Activated T-cell treated with anti-CD3 and anti-CD28 coated beads for 4 hours (primary cell): ENCODE data around the gene INSIG2.

ENCODE experiments used
- DNase-seq: peaks from one replicate; pipeline ENCODE4 v3.0.0-alpha.2; 2020

The INSIG2 gene

DNA sequence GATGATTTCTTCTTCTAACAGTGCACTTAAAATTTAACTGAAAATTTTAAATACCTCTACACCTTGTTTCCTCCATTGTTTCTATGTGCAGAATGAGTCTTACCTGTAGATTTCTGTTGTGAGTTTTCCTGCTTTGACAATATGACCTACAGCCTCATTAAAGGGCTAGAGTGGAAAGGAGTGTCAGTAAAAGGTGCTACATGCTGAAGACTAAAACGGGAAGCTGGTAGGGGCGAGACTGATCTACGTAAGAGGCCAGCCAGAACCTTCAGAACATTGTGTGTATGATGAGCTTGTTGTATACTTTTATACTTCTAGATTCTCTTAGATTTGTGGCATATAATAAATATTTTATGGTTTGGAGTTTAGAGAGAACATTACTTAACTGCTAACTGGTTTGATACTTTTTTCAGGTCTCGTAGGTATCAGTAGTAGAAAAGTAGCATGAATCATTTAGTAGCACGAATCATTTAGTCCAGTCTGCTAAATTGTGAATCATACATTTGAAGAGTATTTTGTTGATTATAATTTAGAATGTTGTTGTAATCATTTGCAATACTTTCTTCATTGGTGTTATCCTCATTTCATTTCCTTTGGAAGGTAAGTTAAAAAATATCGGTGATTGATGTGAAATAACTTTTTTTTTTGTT is 14.3 kb downstream of the INSIG2 start:
- DNase-seq = no peak

DNA sequence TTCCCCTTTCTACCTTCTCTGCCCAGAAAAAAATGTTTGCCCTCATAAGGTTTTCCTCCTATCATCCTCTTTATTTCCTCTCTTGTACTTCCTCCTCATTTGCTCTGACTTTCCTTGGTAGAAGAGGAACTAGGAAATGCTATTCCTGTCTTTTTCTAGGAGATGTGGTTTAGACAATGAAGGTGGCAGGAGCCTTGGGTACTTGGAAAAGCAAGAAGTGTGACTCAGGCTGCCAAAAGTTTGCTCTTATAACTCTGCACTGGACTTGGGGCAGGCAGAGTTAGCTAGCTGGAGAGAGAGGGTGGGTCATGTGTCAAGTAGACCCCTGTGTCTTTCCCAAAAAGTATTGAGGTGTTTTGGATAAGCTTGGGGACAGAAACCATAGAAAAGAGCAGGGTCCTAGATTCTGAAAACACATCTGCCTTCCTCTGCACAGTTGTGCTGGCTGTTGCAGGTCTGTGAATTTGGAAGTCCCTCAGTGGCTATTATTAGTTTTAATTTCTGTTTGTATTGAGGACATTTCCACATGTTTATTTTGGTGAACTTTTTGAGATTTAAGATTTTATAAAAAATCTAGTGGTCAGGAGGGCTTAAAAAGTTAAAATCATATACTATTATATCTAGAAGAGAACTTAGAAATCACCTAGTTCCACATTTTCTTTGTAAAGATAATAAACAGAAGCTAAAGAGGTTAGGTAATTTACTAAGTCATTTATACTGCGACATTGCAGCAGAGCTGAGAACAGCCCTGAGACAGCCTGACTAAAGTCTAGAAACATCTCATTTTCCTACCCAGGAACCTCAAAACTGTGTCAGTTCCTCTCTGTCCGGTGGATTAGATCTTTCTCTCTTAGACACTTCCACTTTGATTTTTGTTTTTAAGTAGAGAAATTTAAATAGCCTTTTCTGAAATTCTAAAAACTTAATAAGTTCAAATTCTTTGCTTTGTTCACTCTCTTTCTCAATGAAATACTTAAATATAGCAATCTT is 16.0 kb downstream of the INSIG2 start:
- DNase-seq = no peak

DNA sequence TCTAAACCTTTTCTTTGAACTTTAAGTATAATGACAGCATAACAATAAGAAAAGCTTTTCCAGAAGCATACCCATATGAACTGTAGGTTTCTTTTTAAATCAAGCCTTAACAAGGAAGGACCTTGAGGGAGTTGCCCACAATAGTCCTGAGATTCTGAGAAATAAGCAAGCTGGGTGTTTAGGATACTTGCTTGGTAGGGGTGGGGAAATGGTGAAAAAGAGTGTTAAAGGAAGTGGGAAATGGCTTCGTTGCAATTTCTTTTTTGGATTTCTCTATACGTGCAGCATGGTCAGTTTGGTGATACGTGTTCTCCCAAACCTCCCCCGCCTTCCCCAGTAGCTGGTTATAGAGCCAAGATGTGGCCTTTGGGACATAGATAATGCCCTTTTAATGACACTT is 17.2 kb downstream of the INSIG2 start:
- DNase-seq = no peak

- DNase-seq = no peak
Observed at GRCh38 chr2:118106926-118107325, 18.7 kb downstream of the INSIG2 start.

DNA sequence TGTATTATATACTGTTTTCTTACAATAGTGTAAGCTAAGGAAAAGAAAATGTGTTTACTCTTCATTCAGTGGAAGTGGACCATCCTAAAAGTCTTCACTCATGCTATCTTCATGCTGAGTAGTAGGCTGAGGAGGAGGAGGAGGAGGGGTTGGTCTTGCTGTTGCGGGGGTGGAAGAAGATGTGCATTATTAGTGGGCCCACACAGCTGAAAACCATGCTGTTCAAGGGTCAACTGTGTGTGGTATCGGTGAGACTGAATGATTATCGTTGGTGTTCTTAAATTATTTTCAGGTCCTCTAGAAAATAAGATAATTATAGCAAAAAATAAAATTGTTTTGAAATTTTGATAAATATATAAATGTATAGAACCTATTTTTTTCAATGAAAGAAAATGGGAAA is 22.0 kb downstream of the INSIG2 start:
- no peak for DNase-seq

GRCh38 chr2:118110991-118111390 is 22.7 kb downstream of the INSIG2 start:
- DNase-seq = no peak

GRCh38 chr2:118112771-118113334 is 24.6 kb downstream of the INSIG2 start:
- DNase-seq = no peak

DNA sequence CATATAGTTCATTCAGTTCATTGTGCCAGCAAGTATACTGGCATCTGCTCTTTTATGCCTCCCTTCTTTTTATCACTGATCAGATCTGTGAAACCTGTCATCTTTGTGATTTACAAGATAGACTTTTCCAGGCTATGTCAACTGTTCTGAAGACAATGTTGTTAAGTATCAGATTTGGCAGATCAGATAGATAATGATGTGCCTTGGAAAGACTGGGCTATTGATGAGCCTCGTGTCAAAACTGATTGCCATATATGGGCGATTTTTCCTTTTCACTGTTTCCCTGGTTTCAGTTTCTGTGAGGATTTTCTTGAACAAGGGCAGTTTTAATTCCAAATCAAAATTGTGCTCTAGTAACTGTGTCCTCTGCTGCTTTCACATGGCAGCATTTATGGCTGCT is 26.6 kb downstream of the INSIG2 start:
- DNase-seq = no peak

- no peak for DNase-seq
Observed at GRCh38 chr2:118115761-118116160, 27.5 kb downstream of the INSIG2 start.

DNA sequence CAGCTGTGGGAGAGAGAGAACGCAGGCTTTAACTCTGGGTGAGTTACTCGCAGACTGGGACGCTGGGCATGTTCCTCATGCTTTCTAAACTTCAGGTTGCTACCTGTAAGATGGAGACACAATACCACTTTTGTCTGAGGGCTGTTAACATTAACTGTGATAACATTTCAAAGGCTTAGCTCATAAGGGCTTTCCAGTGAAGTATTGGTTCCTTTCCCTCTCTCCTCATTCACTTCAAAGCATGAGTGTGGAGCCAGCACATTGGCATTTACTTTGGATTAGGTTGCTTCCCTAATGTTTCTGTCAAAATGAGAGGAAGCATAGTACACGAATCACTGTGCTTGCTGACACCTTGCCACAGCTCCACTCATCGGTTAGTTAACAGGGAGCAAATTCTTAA is 30.2 kb downstream of the INSIG2 start:
- no peak for DNase-seq

GRCh38 chr2:118119158-118119727 is 31.0 kb downstream of the INSIG2 start:
- no peak for DNase-seq

- DNase-seq = no peak
Observed at GRCh38 chr2:118119761-118120400, 31.6 kb downstream of the INSIG2 start.

- no peak for DNase-seq
Observed at GRCh38 chr2:118120401-118120780, 32.1 kb downstream of the INSIG2 start.

DNA sequence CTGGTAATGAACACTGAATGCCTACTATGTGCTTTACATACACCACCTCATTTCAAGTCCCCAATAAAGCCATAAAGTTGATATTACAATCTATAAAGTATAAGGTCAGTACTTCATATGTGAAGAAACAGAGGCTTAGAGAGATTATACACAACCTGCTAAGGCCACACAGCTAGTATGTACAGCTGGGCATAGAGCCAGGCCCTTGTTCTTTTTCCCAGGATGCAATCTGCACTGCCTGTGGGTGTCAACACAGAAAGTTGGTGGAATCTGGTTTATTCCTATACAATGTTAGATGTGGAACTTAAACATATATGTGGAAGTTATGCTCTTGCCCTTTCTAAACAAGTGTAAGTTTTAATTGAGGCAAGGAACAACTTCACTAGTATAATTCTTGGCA is 32.8 kb downstream of the INSIG2 start:
- no peak for DNase-seq

GRCh38 chr2:118121986-118122524 is 33.8 kb downstream of the INSIG2 start:
- no peak for DNase-seq

- no peak for DNase-seq
Observed at GRCh38 chr2:118122594-118123281, 34.5 kb downstream of the INSIG2 start.

DNA sequence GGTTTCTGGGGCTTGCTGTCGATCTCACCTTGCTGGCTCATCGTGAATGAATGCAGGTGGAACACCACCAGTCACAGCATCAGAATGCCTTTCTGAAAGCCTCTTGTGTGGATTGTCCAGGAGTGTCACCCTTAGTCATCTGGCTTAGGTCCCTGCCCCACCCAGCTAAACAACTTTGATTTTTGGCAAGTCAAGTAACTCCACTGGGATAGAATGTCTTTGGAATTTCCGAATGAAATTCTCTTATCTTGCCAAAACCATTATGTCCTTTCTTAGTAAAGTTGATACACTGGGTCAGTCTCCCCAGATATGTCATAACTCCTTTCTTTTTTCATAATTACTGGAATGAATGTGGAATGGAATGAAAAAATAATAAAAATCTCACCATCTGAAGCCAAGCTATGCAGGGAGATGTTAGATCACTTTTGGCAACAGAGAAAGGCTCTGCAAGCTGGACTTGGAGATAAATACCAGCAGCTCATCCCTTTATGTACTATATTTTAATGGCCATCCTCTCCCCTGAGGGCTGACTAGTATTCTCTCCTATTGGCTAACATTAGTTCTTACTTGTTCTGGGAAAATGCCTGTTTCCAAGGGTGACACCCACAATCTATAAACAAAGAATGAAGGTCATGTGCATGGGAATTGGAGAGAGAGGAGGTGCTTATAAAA is 35.4 kb downstream of the INSIG2 start:
- no peak for DNase-seq

DNA sequence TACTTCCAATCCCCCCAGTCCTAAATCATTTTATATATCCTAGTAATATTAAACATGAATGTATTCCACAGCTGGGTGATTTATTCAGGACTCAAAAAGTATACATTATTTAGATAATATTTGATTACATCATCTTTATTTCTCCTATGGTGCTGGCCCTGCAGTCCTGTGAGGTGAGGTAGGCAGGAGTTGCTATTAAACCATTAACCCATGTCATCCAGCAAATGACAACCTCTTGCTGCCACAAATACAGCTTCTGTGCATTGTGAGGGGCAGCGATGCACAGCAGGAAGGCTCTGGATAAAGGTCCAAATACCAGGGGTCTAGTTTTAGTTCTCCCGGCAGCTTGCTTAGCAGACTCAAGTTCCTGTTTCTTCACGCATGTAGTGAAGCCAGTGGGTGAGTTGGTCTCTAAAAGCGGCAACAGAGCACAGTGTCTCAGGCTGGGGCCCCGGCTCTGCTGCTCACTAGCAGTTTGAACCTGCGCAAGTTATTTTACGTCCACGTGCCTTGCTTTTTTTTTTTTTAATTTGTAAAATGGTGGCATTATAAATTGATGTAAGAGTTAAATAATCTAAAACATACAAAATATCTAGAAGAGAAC is 36.1 kb downstream of the INSIG2 start:
- no peak for DNase-seq

- DNase-seq = no peak
Observed at GRCh38 chr2:118127250-118127649, 39.0 kb downstream of the INSIG2 start.

GRCh38 chr2:118128826-118129225 is 40.6 kb downstream of the INSIG2 start:
- no peak for DNase-seq

GRCh38 chr2:118130385-118130784 is 42.1 kb downstream of the INSIG2 start:
- no peak for DNase-seq
